Stimulated activated CD4-positive, alpha-beta T cell treated with anti-CD3 and anti-CD28 coated beads, TNF-alpha, amount 100 ng/mL, for 48 hours (primary cell): ENCODE results near the gene FAM3B.

ENCODE experiments used
- DNase-seq, 3 donors: peaks; one replicate each; pipeline ENCODE4 v3.0.0-alpha.2; 2020; ENCODE audit warnings: low read depth in 3 of 3

The FAM3B gene

GRCh38 chr21:41397471-41397891, 80.9 kb downstream of the FAM3B start:
- DNase-seq, result no peak

- DNase-seq, result no peak
Observed at GRCh38 chr21:41398251-41398650, 81.7 kb downstream of the FAM3B start.

- DNase-seq, result no peak
Observed at GRCh38 chr21:41398831-41399230, 82.2 kb downstream of the FAM3B start.

GRCh38 chr21:41399246-41399800, 82.7 kb downstream of the FAM3B start:
- no peak for DNase-seq

- DNase-seq, result no peak
Observed at GRCh38 chr21:41402231-41402630, 85.6 kb downstream of the FAM3B start.

GRCh38 chr21:41402796-41403195, 86.2 kb downstream of the FAM3B start:
- no peak for DNase-seq

- DNase-seq, result no peak
Observed at GRCh38 chr21:41403331-41403730, 86.7 kb downstream of the FAM3B start.

GRCh38 chr21:41403966-41404365, 87.4 kb downstream of the FAM3B start:
- DNase-seq, result no peak

GRCh38 chr21:41405321-41405720, 88.7 kb downstream of the FAM3B start:
- no peak for DNase-seq

GRCh38 chr21:41406340-41406739, 89.7 kb downstream of the FAM3B start:
- no peak for DNase-seq
